ENCODE data around the gene SIRT2.
A peak's percentile ranks its signal among the peaks of the same experiment; 100 is the strongest.

DNA sequence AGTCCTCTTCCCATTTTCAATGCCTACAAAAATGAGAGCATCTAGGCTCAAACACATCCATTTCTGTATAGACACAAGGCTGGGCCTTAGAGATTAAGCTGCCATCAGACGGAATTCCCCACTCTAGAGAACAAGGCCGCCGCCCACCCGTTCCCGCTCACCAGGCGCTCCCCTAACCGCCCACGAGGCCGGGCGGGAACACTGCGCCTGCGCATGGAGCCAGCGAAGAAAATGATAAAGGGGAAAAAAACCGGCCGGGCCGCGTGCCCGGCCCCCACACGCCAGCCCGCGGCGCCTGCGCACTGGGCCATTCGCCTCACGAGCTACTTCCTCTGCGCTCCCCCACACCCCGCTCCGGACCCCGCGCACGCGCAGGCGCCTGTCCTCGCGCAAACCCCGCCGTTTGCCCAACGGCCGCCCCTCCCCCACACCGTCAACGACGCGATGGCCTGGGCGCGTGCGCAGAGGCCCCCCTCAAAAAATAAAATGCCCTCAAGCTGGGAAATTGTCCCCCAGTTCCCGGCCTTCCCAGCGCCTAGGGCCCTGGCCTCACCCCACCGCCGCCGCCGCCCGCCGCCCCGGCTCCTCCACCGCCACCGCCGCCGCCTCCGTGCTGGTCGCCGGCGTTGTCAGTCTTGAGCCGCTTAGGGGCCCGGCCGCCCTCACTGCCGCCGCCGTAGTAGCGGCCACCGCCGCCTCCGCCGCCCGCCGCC, 50.1 kb downstream of the SIRT2 start:
- TF ChIP-seq, protein P1, sequence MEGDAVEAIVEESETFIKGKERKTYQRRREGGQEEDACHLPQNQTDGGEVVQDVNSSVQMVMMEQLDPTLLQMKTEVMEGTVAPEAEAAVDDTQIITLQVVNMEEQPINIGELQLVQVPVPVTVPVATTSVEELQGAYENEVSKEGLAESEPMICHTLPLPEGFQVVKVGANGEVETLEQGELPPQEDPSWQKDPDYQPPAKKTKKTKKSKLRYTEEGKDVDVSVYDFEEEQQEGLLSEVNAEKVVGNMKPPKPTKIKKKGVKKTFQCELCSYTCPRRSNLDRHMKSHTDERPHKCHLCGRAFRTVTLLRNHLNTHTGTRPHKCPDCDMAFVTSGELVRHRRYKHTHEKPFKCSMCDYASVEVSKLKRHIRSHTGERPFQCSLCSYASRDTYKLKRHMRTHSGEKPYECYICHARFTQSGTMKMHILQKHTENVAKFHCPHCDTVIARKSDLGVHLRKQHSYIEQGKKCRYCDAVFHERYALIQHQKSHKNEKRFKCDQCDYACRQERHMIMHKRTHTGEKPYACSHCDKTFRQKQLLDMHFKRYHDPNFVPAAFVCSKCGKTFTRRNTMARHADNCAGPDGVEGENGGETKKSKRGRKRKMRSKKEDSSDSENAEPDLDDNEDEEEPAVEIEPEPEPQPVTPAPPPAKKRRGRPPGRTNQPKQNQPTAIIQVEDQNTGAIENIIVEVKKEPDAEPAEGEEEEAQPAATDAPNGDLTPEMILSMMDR (IDR thresholded peaks at IDR 0.05): peak in 1 of 6 experiments; percentile 10
- TF ChIP-seq POLR2A (IDR thresholded peaks at IDR 0.05): no peak
